ENCODE results near the gene METTL4. TPM values are rescaled to one million over a fixed set of nuclear protein-coding genes. Genes with fewer than 3 reads are reported as not detected.
"Not testable (repeated sequence)": the region's sequence is repeated elsewhere in the genome, so short reads cannot be mapped to it uniquely, and the experiment has no call there.

The METTL4 gene
- total and polyA plus RNA-seq, 7 experiments from 2014 or later = 12.0 to 32.5 (median 18.7) TPM

DNA sequence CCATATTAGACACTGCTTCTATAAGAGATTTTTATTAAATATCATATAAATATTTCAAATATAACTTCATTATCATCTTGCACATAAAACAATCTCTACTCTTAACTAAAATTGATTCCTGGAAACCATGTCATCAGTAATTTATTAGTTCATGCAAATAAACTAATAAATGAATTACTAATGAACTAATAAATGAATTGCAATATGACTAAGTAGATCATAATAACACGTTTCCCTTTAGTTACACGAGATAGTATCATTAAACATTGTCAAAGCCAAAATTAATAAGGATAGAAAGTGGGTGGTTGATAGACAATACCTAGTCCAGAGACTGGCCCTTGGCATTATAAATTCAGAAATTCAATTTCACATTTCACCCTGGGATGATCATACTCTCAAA is 26.1 kb downstream of the METTL4 start:
- POLR2A ChIA-PET = interaction anchor here (0.8 kb wide), 1 partner anchor 139 kb away, joined by 3 read pairs; no protein-coding TSS in a partner anchor
- Histone ChIP-seq H3K4me1 (ENCODE audit: control insufficient read depth in 2 of 2, insufficient read depth in 2 of 2, low read length in 2 of 2) (no peaks in the 10 kb centered on the region), H3K4me3 (ENCODE audit: low read length) (no peak overlapping the region), H3K27me3 (ENCODE audit: control insufficient read depth in 2 of 2, insufficient read depth in 2 of 2, low read length in 2 of 2) (no peaks in the 10 kb centered on the region), H3K27ac (ENCODE audit: low read depth, low read length) (no peak overlapping the region), H3K36me3 (ENCODE audit: control insufficient read depth in 2 of 3, insufficient read depth in 3 of 3, low read length in 3 of 3) (peaks cover 0 to 17% (median 14%) of the 10 kb centered on the region in 3 experiments), H3K9me3 (ENCODE audit: control insufficient read depth in 2 of 3, low read length in 3 of 3) (no peaks in the 10 kb centered on the region)
- CTCF ChIA-PET = interaction anchor here (0.6 kb wide), 2 partner anchors 9 to 141 kb away, joined by 3 read pairs; no protein-coding TSS in a partner anchor
- H3K27me3 Mint-ChIP-seq = no peaks in the 10 kb centered on the region
- no peaks in the 10 kb centered on the region for H3K9me3 Mint-ChIP-seq
- DNase-seq = no peak
- intact Hi-C loops (cut with micrococcal nuclease) = loop anchor here (5.0 to 10.0 kb wide), 2 partner anchors 1683 to 1920 kb away; no protein-coding TSS in a partner anchor
- ATAC-seq = no peak
- H3K27ac Mint-ChIP-seq = no peak overlapping the region
- peaks cover 0 to 28% (median 9%) of the 10 kb centered on the region in 5 donors for H3K36me3 Mint-ChIP-seq
- H3K4me3 Mint-ChIP-seq = no peak overlapping the region
- peaks cover 3 to 38% (median 23%) of the 10 kb centered on the region in 7 donors for H3K4me1 Mint-ChIP-seq

DNA sequence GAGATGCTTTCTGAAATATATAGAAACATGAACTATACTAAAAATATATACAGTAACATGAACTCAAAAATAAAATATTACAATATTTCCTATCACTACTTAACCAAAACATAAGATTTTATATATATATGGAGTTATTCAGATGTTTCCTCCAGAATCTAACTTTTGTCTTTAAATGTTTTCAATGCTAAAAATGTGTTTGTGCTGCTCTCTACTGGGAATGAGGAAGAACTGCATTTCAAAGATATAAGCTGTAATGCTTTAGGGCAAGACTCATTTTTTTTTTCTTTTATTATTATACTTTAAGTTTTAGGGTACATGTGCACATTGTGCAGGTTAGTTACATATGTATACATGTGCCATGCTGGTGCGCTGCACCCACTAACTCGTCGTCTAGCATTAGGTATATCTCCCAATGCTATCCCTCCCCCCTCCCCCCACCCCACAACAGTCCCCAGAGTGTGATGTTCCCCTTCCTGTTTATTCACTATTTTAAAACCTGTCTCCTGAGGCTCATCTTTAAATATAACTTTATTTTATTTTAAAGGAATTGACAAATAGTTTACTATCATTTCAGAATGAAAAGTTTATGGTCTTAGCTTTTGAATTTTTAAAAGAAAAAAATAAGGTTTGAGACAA is 29.3 kb downstream of the METTL4 start:
- H3K9me3 ChIP-seq (ENCODE audit: control insufficient read depth in 2 of 3, low read length in 3 of 3); H3K27me3 ChIP-seq (ENCODE audit: control insufficient read depth in 2 of 2, insufficient read depth in 2 of 2, low read length in 2 of 2); H3K4me1 ChIP-seq (ENCODE audit: control insufficient read depth in 2 of 2, insufficient read depth in 2 of 2, low read length in 2 of 2); H3K27me3 Mint-ChIP-seq; H3K27ac ChIP-seq (ENCODE audit: low read depth, low read length); H3K4me3 ChIP-seq (ENCODE audit: low read length); H3K9me3 Mint-ChIP-seq; H3K4me3 Mint-ChIP-seq; H3K27ac Mint-ChIP-seq: not testable (repeated sequence)
- DNase-seq (peak in 6 of 9 donors; percentile 5 to 46 (median 38)), ATAC-seq (peak; percentile 70)
- peaks cover 0 to 20% (median 7%) of the 10 kb centered on the region in 7 donors for H3K4me1 Mint-ChIP-seq
- ChIA-PET CTCF (interaction anchor here (0.6 to 2.9 kb wide), 14 partner anchors 15 to 1918 kb away, joined by 3 to 21 read pairs (median 3); no protein-coding TSS in a partner anchor), POLR2A (interaction anchor here (0.7 to 1.2 kb wide), 3 partner anchors 95 to 1917 kb away, joined by 4 to 6 read pairs (median 4); partner anchors contain the start of gene SMCHD1)
- H3K36me3 ChIP-seq (ENCODE audit: control insufficient read depth in 2 of 3, insufficient read depth in 3 of 3, low read length in 3 of 3) = peaks cover 6 to 18% (median 9%) of the 10 kb centered on the region in 3 experiments
- H3K36me3 Mint-ChIP-seq = peaks cover 0 to 33% (median 4%) of the 10 kb centered on the region in 5 donors
- intact Hi-C loops (cut with micrococcal nuclease) = loop anchor here (1.0 to 10.0 kb wide), 5 partner anchors 205 to 1917 kb away; no protein-coding TSS in a partner anchor

DNA sequence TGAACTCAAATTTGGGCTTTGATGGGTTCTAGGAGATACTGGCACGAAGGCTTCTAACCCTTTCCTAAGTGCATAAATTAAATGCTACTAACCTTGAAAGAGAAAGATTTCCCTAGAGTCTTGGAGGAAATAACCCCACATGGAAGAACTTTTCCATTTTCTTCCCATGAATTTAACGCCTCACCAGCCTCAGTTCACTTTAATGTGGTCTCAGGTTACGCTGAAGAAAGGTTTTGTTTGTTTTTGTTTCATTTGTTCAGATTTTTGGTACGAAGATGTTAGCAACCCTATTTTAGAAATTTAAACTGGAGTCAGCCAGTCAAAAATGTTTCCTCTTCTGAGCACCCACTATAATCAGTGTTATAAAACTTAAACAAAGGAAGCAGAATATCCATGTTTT is 30.7 kb downstream of the METTL4 start:
- Mint-ChIP-seq H3K36me3 (peaks cover 5 to 29% (median 8%) of the 10 kb centered on the region in 5 donors), H3K4me1 (peaks cover 0 to 11% (median under 1%) of the 10 kb centered on the region in 7 donors), H3K4me3 (no peak overlapping the region), H3K27me3 (no peaks in the 10 kb centered on the region), H3K27ac (no peak overlapping the region), H3K9me3 (no peaks in the 10 kb centered on the region)
- Histone ChIP-seq H3K27me3 (ENCODE audit: control insufficient read depth in 2 of 2, insufficient read depth in 2 of 2, low read length in 2 of 2) (no peaks in the 10 kb centered on the region), H3K4me1 (ENCODE audit: control insufficient read depth in 2 of 2, insufficient read depth in 2 of 2, low read length in 2 of 2) (no peaks in the 10 kb centered on the region), H3K27ac (ENCODE audit: low read depth, low read length) (no peak overlapping the region), H3K36me3 (ENCODE audit: control insufficient read depth in 2 of 3, insufficient read depth in 3 of 3, low read length in 3 of 3) (peaks cover 5 to 7% (median 6%) of the 10 kb centered on the region in 3 experiments), H3K4me3 (ENCODE audit: low read length) (no peak overlapping the region), H3K9me3 (ENCODE audit: control insufficient read depth in 2 of 3, low read length in 3 of 3) (no peaks in the 10 kb centered on the region)
- CTCF ChIA-PET = interaction anchor here (1.0 to 1.3 kb wide), 2 partner anchors 207 to 955 kb away, joined by 3 read pairs; no protein-coding TSS in a partner anchor
- POLR2A ChIA-PET = interaction anchor here (1.1 kb wide), 1 partner anchor 10 kb away, joined by 3 read pairs; no protein-coding TSS in a partner anchor
- intact Hi-C loops (cut with micrococcal nuclease) = loop anchor here in 1 of 2 donors (10.0 kb wide), 1 partner anchor 1916 kb away; no protein-coding TSS in a partner anchor
- no peak for ATAC-seq
- no peak for DNase-seq

DNA sequence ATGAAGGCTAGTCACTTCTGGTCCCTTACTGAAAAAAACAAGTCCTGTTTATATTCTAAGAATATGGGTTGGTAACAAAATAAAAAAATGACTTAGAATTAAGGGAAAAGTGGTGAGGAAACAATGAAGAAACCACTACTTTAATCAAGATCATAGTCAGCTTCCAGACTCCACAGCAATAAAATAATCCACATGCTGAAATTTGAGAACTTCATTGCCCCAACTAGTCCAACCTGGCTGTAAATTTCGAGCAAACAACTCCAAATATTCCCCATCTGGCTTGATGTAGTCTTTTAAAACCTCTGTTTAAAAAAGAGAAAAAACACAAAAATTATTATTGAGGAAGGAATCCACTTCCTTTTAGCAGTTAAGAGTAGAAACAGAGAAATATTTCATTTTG is 32.5 kb downstream of the METTL4 start:
- ChIA-PET POLR2A (no interaction called here), CTCF (no interaction called here)
- Histone ChIP-seq H3K27me3 (ENCODE audit: control insufficient read depth in 2 of 2, insufficient read depth in 2 of 2, low read length in 2 of 2) (no peaks in the 10 kb centered on the region), H3K4me1 (ENCODE audit: control insufficient read depth in 2 of 2, insufficient read depth in 2 of 2, low read length in 2 of 2) (no peaks in the 10 kb centered on the region), H3K36me3 (ENCODE audit: control insufficient read depth in 2 of 3, insufficient read depth in 3 of 3, low read length in 3 of 3) (peaks cover 5 to 9% (median 6%) of the 10 kb centered on the region in 3 experiments), H3K27ac (ENCODE audit: low read depth, low read length) (no peak overlapping the region), H3K4me3 (ENCODE audit: low read length) (no peak overlapping the region), H3K9me3 (ENCODE audit: control insufficient read depth in 2 of 3, low read length in 3 of 3) (no peaks in the 10 kb centered on the region)
- no peak for ATAC-seq
- DNase-seq = no peak
- Mint-ChIP-seq H3K27ac (no peak overlapping the region), H3K4me1 (peaks cover 0 to 10% (median 2%) of the 10 kb centered on the region in 7 donors), H3K36me3 (peaks cover 6 to 46% (median 20%) of the 10 kb centered on the region in 5 donors), H3K4me3 (no peak overlapping the region), H3K27me3 (no peaks in the 10 kb centered on the region), H3K9me3 (no peaks in the 10 kb centered on the region)
- intact Hi-C loops (cut with micrococcal nuclease) = no loop called here

DNA sequence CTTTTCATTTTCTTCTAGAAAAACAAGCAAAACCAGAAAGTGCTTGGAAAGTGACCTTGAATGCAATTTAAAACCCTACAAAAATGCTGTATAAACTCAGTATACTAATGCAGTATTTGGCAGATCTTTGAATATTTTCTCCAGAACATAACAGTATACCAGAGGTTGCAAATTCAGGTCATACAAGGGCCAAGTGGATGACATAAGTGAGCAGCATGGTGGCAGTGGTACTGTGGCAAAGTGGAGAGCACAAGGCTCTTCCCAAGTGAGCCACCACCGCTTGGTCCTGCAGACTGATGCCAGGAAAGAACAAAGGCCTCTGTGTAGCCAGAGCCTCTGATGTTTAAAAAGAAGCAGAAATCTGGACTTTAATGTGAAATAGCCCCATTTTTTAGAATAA is 33.1 kb downstream of the METTL4 start:
- Mint-ChIP-seq H3K36me3 (peaks cover 6 to 46% (median 20%) of the 10 kb centered on the region in 5 donors), H3K27me3 (no peaks in the 10 kb centered on the region), H3K27ac (no peak overlapping the region), H3K9me3 (no peaks in the 10 kb centered on the region), H3K4me3 (no peak overlapping the region), H3K4me1 (peaks cover 0 to 10% (median 2%) of the 10 kb centered on the region in 7 donors)
- no peak for DNase-seq
- H3K36me3 ChIP-seq (ENCODE audit: control insufficient read depth in 2 of 3, insufficient read depth in 3 of 3, low read length in 3 of 3) = peaks cover 5 to 9% (median 6%) of the 10 kb centered on the region in 3 experiments
- no peak overlapping the region for H3K4me3 ChIP-seq (ENCODE audit: low read length)
- no peaks in the 10 kb centered on the region for H3K27me3 ChIP-seq (ENCODE audit: control insufficient read depth in 2 of 2, insufficient read depth in 2 of 2, low read length in 2 of 2)
- H3K27ac ChIP-seq (ENCODE audit: low read depth, low read length) = no peak overlapping the region
- no peaks in the 10 kb centered on the region for H3K4me1 ChIP-seq (ENCODE audit: control insufficient read depth in 2 of 2, insufficient read depth in 2 of 2, low read length in 2 of 2)
- CTCF ChIA-PET = no interaction called here
- POLR2A ChIA-PET = no interaction called here
- ATAC-seq = no peak
- intact Hi-C loops (cut with micrococcal nuclease) = no loop called here
- H3K9me3 ChIP-seq (ENCODE audit: control insufficient read depth in 2 of 3, low read length in 3 of 3) = no peaks in the 10 kb centered on the region

DNA sequence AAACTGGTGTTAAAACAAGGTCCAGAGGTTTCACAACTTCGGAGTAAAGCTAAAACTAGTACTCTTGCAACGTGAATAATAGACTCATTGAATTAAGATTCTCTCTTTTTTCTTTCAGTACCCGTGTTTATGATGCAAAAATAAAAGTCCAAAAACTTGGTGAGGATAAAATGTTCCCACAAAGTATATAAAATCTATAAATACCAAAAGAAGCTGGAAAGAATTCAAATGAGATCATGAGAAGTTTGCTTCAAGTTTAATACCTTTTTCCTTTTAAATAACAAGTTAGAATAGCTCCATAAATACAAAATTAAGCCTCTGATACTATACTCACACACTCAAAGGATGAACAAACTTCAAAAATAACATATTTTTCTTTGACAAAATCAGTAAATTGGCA is 34.0 kb downstream of the METTL4 start:
- ChIA-PET CTCF (no interaction called here), POLR2A (no interaction called here)
- ATAC-seq = no peak
- Mint-ChIP-seq H3K4me3 (no peak overlapping the region), H3K36me3 (peaks cover 10 to 53% (median 25%) of the 10 kb centered on the region in 5 donors), H3K27me3 (no peaks in the 10 kb centered on the region), H3K9me3 (peaks cover 0 to 6% (median 0%) of the 10 kb centered on the region in 11 donors), H3K27ac (no peak overlapping the region), H3K4me1 (peaks cover 0 to 5% (median 2%) of the 10 kb centered on the region in 7 donors)
- Histone ChIP-seq H3K9me3 (ENCODE audit: control insufficient read depth in 2 of 3, low read length in 3 of 3) (no peaks in the 10 kb centered on the region), H3K27me3 (ENCODE audit: control insufficient read depth in 2 of 2, insufficient read depth in 2 of 2, low read length in 2 of 2) (no peaks in the 10 kb centered on the region), H3K4me1 (ENCODE audit: control insufficient read depth in 2 of 2, insufficient read depth in 2 of 2, low read length in 2 of 2) (no peaks in the 10 kb centered on the region), H3K36me3 (ENCODE audit: control insufficient read depth in 2 of 3, insufficient read depth in 3 of 3, low read length in 3 of 3) (peaks cover 5 to 9% (median 6%) of the 10 kb centered on the region in 3 experiments), H3K27ac (ENCODE audit: low read depth, low read length) (no peak overlapping the region), H3K4me3 (ENCODE audit: low read length) (no peak overlapping the region)
- DNase-seq = no peak
- intact Hi-C loops (cut with micrococcal nuclease) = no loop called here
